Glutamatergic neuron (in vitro differentiated cells): ENCODE data around the gene MAT2B. TPM values are rescaled to one million over a fixed set of nuclear protein-coding genes. Genes with fewer than 3 reads are reported as not detected.

Source experiments
- DNase-seq: peaks from one replicate; pipeline ENCODE4 v3.0.0; 2022
- H3K27ac Mint-ChIP-seq: one replicate; pipeline ENCODE4 v1.8.0; 2020; ENCODE audit warnings: mild to moderate bottlenecking, mixed read lengths, inconsistent platforms; ENCODE audit not compliant: unreplicated experiment
- H3K27me3 Mint-ChIP-seq: one replicate; pipeline ENCODE4 v1.8.0; 2020; ENCODE audit warnings: mild to moderate bottlenecking, moderate library complexity, mixed read lengths, inconsistent platforms; ENCODE audit not compliant: unreplicated experiment
- H3K36me3 Mint-ChIP-seq: one replicate; pipeline ENCODE4 v1.8.0; 2020; ENCODE audit warnings: mild to moderate bottlenecking, mixed read lengths, inconsistent platforms; ENCODE audit not compliant: unreplicated experiment
- H3K4me1 Mint-ChIP-seq: one replicate; pipeline ENCODE4 v1.8.0; 2020; ENCODE audit warnings: mild to moderate bottlenecking, low read depth, mixed read lengths, inconsistent platforms; ENCODE audit not compliant: unreplicated experiment
- H3K4me3 Mint-ChIP-seq: one replicate; pipeline ENCODE4 v1.8.0; 2020; ENCODE audit warnings: mild to moderate bottlenecking, mixed read lengths, inconsistent platforms; ENCODE audit not compliant: unreplicated experiment
- H3K9me3 Mint-ChIP-seq: one replicate; pipeline ENCODE4 v1.8.0; 2020; ENCODE audit warnings: mild to moderate bottlenecking, moderate library complexity, mixed read lengths, inconsistent platforms; ENCODE audit not compliant: unreplicated experiment
- total RNA-seq: library from RNA; stranded (reverse); fragmentation: NEBNext Ultra II Directional; extraction: Animal tissue kit (Norgen Biotek cat#: 25700); gene quantifications from one replicate; pipeline ENCODE4 v1.2.1, GENCODE V29; 2021; ENCODE audit not compliant: unreplicated experiment
- TF ChIP-seq, protein P1 (sequence below): fragments of 200-600 bp; sonication (generic); IDR thresholded peaks from one replicate; pipeline ENCODE4 v1.5.0; 2021; ENCODE audit not compliant: partially characterized antibody, unreplicated experiment

MAT2B gene
- total RNA-seq, 1 donor from 2014 or later: 23.1 TPM

- no peak for DNase-seq
- Mint-ChIP-seq H3K27ac (no peak overlapping the region), H3K36me3 (peaks cover 4% of the 10 kb centered on the region), H3K4me1 (peaks cover 7% of the 10 kb centered on the region), H3K27me3 (peaks cover 2% of the 10 kb centered on the region), H3K4me3 (no peak overlapping the region), H3K9me3 (peaks cover 2% of the 10 kb centered on the region)
- TF ChIP-seq, protein P1, sequence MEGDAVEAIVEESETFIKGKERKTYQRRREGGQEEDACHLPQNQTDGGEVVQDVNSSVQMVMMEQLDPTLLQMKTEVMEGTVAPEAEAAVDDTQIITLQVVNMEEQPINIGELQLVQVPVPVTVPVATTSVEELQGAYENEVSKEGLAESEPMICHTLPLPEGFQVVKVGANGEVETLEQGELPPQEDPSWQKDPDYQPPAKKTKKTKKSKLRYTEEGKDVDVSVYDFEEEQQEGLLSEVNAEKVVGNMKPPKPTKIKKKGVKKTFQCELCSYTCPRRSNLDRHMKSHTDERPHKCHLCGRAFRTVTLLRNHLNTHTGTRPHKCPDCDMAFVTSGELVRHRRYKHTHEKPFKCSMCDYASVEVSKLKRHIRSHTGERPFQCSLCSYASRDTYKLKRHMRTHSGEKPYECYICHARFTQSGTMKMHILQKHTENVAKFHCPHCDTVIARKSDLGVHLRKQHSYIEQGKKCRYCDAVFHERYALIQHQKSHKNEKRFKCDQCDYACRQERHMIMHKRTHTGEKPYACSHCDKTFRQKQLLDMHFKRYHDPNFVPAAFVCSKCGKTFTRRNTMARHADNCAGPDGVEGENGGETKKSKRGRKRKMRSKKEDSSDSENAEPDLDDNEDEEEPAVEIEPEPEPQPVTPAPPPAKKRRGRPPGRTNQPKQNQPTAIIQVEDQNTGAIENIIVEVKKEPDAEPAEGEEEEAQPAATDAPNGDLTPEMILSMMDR: no peak
Observed at GRCh38 chr5:163544041-163544440, 38.6 kb downstream of the MAT2B start.

DNA sequence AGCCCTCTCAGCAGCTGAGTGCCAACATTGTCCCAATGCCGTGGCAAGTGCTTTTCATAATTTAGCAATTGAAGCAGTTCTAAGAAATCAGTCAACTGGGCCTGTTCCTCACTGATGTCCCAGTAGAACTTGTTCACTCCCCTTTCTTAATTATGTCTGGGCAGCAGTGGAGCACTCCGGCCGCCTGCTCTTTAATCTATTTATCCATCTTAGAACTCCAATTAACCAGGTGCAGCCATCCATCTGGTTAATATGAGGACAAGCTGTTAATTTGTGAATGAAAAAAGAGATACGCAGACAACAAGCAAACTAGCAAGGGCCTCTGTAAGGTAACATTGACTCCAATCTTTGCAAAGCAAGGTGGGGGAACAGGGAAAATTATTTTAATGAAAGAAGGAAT, 39.4 kb downstream of the MAT2B start:
- Mint-ChIP-seq H3K9me3 (peaks cover 2% of the 10 kb centered on the region), H3K36me3 (peaks cover 4% of the 10 kb centered on the region), H3K27me3 (peaks cover 2% of the 10 kb centered on the region), H3K27ac (no peak overlapping the region), H3K4me3 (no peak overlapping the region), H3K4me1 (peaks cover 7% of the 10 kb centered on the region)
- TF ChIP-seq, protein P1: no peak
- DNase-seq: no peak

DNA sequence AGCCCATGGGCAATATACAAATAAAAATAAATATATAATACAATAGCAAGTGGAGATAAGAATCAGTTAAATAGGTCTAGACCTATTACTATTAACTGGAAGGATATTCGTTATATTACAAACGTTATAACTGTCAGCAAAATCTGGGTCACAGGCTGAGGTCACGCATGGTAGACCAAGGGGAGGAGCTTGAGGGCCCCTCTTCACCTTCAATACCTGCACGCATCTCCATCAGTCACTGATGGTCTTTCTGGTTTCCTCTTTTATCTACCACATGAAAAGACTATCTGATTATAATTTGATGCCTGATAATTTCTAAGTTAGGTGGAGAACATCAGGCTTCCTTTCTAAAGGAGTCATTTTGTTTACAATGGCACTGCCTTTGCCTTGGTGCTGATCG, 43.2 kb downstream of the MAT2B start:
- no peak for DNase-seq
- Mint-ChIP-seq H3K4me1 (peaks cover 7% of the 10 kb centered on the region), H3K27me3 (peaks cover 2% of the 10 kb centered on the region), H3K27ac (no peak overlapping the region), H3K36me3 (peaks cover 4% of the 10 kb centered on the region), H3K4me3 (no peak overlapping the region), H3K9me3 (peaks cover 2% of the 10 kb centered on the region)
- TF ChIP-seq, protein P1: no peak

GRCh38 chr5:163551156-163551555, 45.7 kb downstream of the MAT2B start:
- Mint-ChIP-seq H3K9me3 (peaks cover 2% of the 10 kb centered on the region), H3K27me3 (peaks cover 2% of the 10 kb centered on the region), H3K4me1 (peaks cover 2% of the 10 kb centered on the region), H3K27ac (no peak overlapping the region), H3K36me3 (peaks cover 4% of the 10 kb centered on the region), H3K4me3 (no peak overlapping the region)
- TF ChIP-seq, protein P1: no peak
- DNase-seq: no peak

DNA sequence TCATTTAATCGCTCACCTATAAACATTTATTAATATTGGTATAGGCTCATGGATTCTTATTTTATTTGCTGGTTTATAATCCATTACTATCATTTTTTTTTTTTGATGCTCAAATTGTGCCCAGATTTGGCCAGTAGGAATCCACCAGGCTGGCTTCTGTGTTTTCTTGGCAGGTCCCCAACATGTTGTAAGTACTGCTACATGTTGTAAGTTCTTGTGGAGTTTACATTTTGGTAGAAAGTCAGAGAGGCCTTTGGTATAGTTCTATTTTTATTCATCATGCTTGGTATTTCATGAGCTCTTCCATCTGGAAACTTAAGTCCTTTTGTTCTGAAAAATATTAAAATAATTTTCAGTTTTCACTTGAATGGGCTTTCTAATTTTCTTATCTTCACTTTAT, 47.1 kb downstream of the MAT2B start:
- no peak for DNase-seq
- TF ChIP-seq, protein P1: no peak
- Mint-ChIP-seq H3K27me3 (no peaks in the 10 kb centered on the region), H3K4me3 (no peak overlapping the region), H3K4me1 (peaks cover 2% of the 10 kb centered on the region), H3K9me3 (peaks cover 2% of the 10 kb centered on the region), H3K36me3 (peaks cover 2% of the 10 kb centered on the region), H3K27ac (no peak overlapping the region)
